Ishikawa (cell line): ENCODE data around the gene HSF4.

Source experiments
- CREB1 ChIP-seq: IDR thresholded peaks from 2 replicates; pipeline ENCODE4 v1.6.1; 2012; ENCODE audit warnings: low read depth
- EGR1 ChIP-seq: IDR thresholded peaks from 2 replicates; pipeline ENCODE4 v1.6.1; 2012
- EP300 ChIP-seq: IDR thresholded peaks from 2 replicates; pipeline ENCODE4 v1.6.1; 2012; ENCODE audit warnings: borderline replicate concordance
- FOXM1 ChIP-seq: IDR thresholded peaks from 2 replicates; pipeline ENCODE4 v1.6.1; 2012; ENCODE audit warnings: low read depth, borderline replicate concordance
- RAD21 ChIP-seq: IDR thresholded peaks from 2 replicates; pipeline ENCODE4 v1.6.1; 2012; ENCODE audit warnings: low read depth
- TAF1 ChIP-seq: IDR thresholded peaks from 2 replicates; pipeline ENCODE4 v1.6.1; 2012; ENCODE audit warnings: low read depth, mild to moderate bottlenecking
- TCF12 ChIP-seq: IDR thresholded peaks from 2 replicates; pipeline ENCODE4 v1.6.1; 2012; ENCODE audit warnings: low read depth
- ZBTB7A ChIP-seq: IDR thresholded peaks from 2 replicates; pipeline ENCODE4 v1.6.1; 2012; ENCODE audit warnings: low read depth
- TF ChIP-seq, protein P1 (sequence below): IDR thresholded peaks from 2 replicates; pipeline ENCODE4 v1.6.1; 2012; ENCODE audit warnings: low read depth, mild to moderate bottlenecking
- TF ChIP-seq, protein P2 (sequence below): IDR thresholded peaks from 2 replicates; pipeline ENCODE4 v1.6.1; 2012

DNA sequence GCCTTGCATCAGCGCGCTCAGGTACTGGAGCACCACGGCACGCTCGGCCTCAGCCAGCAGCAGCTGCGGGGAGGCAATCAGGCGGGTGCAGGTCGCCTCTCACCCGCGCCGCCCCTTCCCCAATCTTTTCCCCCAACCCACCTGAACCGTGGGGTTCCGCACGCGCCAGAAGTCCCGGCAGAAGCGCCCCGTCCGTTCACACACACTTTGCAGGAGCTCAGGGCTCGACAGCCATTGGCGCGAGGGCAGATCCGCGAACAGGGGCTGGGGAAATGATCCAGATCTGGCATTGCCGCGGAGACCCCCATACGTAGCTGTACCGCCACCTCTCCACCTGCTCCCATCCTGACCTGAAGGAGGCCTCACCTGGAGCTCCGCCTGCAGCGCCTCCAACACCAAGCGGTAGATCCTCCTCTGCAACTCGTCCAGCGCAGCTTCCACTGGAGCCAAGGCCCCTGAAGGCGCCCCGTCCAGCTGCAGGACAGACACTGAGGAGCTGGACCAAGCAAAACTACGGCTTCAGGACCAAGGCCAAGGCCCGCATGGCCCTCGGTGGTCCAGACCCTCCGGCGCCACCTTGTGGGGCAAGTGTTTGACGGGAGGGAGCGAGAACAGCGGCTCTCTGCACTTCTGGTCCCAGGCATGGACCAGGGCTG lies 20.6 kb downstream of the HSF4 start:
- TF ChIP-seq EP300 (no peak), FOXM1 (no peak), TAF1 (no peak), EGR1 (no peak), CREB1 (no peak), ZBTB7A (peak; percentile 79; the same call in 1 of the 2 replicates), TCF12 (no peak), RAD21 (peak; percentile 79)
- TF ChIP-seq, protein P1, sequence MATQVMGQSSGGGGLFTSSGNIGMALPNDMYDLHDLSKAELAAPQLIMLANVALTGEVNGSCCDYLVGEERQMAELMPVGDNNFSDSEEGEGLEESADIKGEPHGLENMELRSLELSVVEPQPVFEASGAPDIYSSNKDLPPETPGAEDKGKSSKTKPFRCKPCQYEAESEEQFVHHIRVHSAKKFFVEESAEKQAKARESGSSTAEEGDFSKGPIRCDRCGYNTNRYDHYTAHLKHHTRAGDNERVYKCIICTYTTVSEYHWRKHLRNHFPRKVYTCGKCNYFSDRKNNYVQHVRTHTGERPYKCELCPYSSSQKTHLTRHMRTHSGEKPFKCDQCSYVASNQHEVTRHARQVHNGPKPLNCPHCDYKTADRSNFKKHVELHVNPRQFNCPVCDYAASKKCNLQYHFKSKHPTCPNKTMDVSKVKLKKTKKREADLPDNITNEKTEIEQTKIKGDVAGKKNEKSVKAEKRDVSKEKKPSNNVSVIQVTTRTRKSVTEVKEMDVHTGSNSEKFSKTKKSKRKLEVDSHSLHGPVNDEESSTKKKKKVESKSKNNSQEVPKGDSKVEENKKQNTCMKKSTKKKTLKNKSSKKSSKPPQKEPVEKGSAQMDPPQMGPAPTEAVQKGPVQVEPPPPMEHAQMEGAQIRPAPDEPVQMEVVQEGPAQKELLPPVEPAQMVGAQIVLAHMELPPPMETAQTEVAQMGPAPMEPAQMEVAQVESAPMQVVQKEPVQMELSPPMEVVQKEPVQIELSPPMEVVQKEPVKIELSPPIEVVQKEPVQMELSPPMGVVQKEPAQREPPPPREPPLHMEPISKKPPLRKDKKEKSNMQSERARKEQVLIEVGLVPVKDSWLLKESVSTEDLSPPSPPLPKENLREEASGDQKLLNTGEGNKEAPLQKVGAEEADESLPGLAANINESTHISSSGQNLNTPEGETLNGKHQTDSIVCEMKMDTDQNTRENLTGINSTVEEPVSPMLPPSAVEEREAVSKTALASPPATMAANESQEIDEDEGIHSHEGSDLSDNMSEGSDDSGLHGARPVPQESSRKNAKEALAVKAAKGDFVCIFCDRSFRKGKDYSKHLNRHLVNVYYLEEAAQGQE = peak; percentile 93
- TF ChIP-seq, protein P2, sequence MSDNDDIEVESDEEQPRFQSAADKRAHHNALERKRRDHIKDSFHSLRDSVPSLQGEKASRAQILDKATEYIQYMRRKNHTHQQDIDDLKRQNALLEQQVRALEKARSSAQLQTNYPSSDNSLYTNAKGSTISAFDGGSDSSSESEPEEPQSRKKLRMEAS = peak; percentile 86
